GM23338 (cell line): ENCODE results near the gene RNF6. TPM values are rescaled to one million over a fixed set of nuclear protein-coding genes. Genes with fewer than 3 reads are reported as not detected.

Source experiments
- ATAC-seq: fragments of 200-7000 bp; cut with Tn5 transposase; 3 replicates; pipeline ENCODE4 v1.9.1; 2020
- DNase-seq: peaks from one replicate; pipeline ENCODE4 v3.0.0-alpha.2; 2015; ENCODE audit warnings: low spot score
- H2AFZ ChIP-seq: fragments of 200-600 bp; sonication (generic); 2 replicates; pipeline ENCODE4 v1.8.0; 2016; ENCODE audit warnings: antibody characterized with exemption, mild to moderate bottlenecking, moderate library complexity
- H3F3A ChIP-seq: fragments of 200-600 bp; sonication (generic); replicated peaks from 2 replicates; pipeline ENCODE4 v1.8.0; 2017; ENCODE audit warnings: antibody characterized with exemption, mixed run types, low read depth
- H3K27ac ChIP-seq: fragments of 200-600 bp; sonication (generic); 2 replicates; pipeline ENCODE4 v1.6.1; 2016; ENCODE audit warnings: low read depth
- H3K27me3 ChIP-seq: fragments of 200-600 bp; sonication (generic); 2 replicates; pipeline ENCODE4 v1.8.0; 2016; ENCODE audit warnings: mild to moderate bottlenecking, mixed run types, moderate library complexity; ENCODE audit not compliant: insufficient read depth
- H3K36me3 ChIP-seq: fragments of 200-600 bp; sonication (generic); 2 replicates; pipeline ENCODE4 v1.8.0; 2016; ENCODE audit warnings: mild to moderate bottlenecking; ENCODE audit not compliant: insufficient read depth
- H3K4me1 ChIP-seq: fragments of 200-600 bp; sonication (generic); 2 replicates; pipeline ENCODE4 v1.8.0; 2016; ENCODE audit warnings: mild to moderate bottlenecking, moderate library complexity; ENCODE audit not compliant: insufficient read depth
- H3K4me2 ChIP-seq: fragments of 200-600 bp; sonication (generic); 2 replicates; pipeline ENCODE4 v1.7.1; 2017; ENCODE audit warnings: mixed run types
- H3K4me3 ChIP-seq: fragments of 200-600 bp; sonication (generic); 2 replicates; pipeline ENCODE4 v1.6.1; 2016; ENCODE audit warnings: mixed run types
- H3K79me2 ChIP-seq: fragments of 200-600 bp; sonication (generic); replicated peaks from 2 replicates; pipeline ENCODE4 v1.8.0; 2017; ENCODE audit warnings: mild to moderate bottlenecking; ENCODE audit not compliant: insufficient read depth
- H3K9me2 ChIP-seq: fragments of 200-600 bp; sonication (generic); 2 replicates; pipeline ENCODE4 v1.8.0; 2017; ENCODE audit not compliant: insufficient read depth
- H4K20me1 ChIP-seq: fragments of 200-600 bp; sonication (generic); replicated peaks from 2 replicates; pipeline ENCODE4 v1.8.0; 2017; ENCODE audit warnings: mild to moderate bottlenecking; ENCODE audit not compliant: insufficient read depth
- H3K27ac Mint-ChIP-seq: 2 replicates; pipeline ENCODE4 v1.8.0; 2020; ENCODE audit warnings: inconsistent platforms, mild to moderate bottlenecking, moderate library complexity, mixed read lengths
- H3K27me3 Mint-ChIP-seq: 3 replicates; pipeline ENCODE4 v1.8.0; 2022; ENCODE audit warnings: low read depth, mild to moderate bottlenecking, moderate library complexity, mixed read lengths, inconsistent platforms; ENCODE audit not compliant: insufficient read depth, poor library complexity
- H3K36me3 Mint-ChIP-seq: 3 replicates; pipeline ENCODE4 v1.8.0; 2021; ENCODE audit warnings: low read depth, mild to moderate bottlenecking, inconsistent platforms, moderate library complexity, mixed read lengths
- H3K4me1 Mint-ChIP-seq: 3 replicates; pipeline ENCODE4 v1.8.0; 2020; ENCODE audit warnings: mild to moderate bottlenecking, inconsistent platforms, mixed read lengths
- H3K4me3 Mint-ChIP-seq: 3 replicates; pipeline ENCODE4 v1.8.0; 2021; ENCODE audit warnings: moderate library complexity, mild to moderate bottlenecking, inconsistent platforms, mixed read lengths
- H3K9me3 Mint-ChIP-seq: 3 replicates; pipeline ENCODE4 v1.8.0; 2020; ENCODE audit warnings: moderate library complexity, mild to moderate bottlenecking, inconsistent platforms, mixed read lengths
- CREB1 ChIP-seq: fragments of 250-450 bp; sonication (Bioruptor Pico); IDR thresholded peaks from 2 replicates; pipeline ENCODE4 v1.5.0; 2020; ENCODE audit warnings: low read depth, mild to moderate bottlenecking, moderate library complexity
- CTCF ChIP-seq, 2 experiments: fragments of 200-600 bp in 1 of 2; sonication (generic) in 1 of 2; conservative IDR thresholded peaks; 2 replicates each; pipeline versions ENCODE4 v1.5.1 to v1.6.1; 2016 to 2017; ENCODE audit warnings: antibody characterized with exemption in 2 of 2, low read depth in 2 of 2, mild to moderate bottlenecking in 2 of 2, moderate library complexity in 1 of 2
- EZH2 ChIP-seq: fragments of 200-600 bp; sonication (generic); IDR thresholded peaks from one replicate; pipeline ENCODE4 v1.8.0; 2017; ENCODE audit warnings: antibody characterized with exemption, mild to moderate bottlenecking, low read depth; ENCODE audit not compliant: unreplicated experiment
- EZH2phosphoT487 ChIP-seq: fragments of 200-600 bp; sonication (generic); IDR thresholded peaks from one replicate; pipeline ENCODE4 v1.8.1; 2018; ENCODE audit warnings: antibody characterized with exemption; ENCODE audit not compliant: unreplicated experiment
- REST ChIP-seq: IDR thresholded peaks from one replicate; pipeline ENCODE4 v1.6.1; 2018; ENCODE audit warnings: antibody characterized with exemption; ENCODE audit not compliant: unreplicated experiment
- STAT1 ChIP-seq: IDR thresholded peaks from one replicate; pipeline ENCODE4 v1.6.1; 2016; ENCODE audit warnings: antibody characterized with exemption; ENCODE audit not compliant: unreplicated experiment
- polyA plus RNA-seq: library from polyadenylated mRNA; unstranded; fragments of >200 nt; fragmentation: Nextera tagmentation; extraction: Ambion mirVana; gene quantifications from 2 replicates; pipeline ENCODE4 v1.2.1, GENCODE V29; 2016
- total RNA-seq: library from RNA; depleted of rRNA; stranded (reverse); fragments of >200 nt; shearing (Covaris generic); gene quantifications from 2 replicates; pipeline ENCODE4 v1.2.3, GENCODE V29; 2014

The RNF6 gene
- total and polyA plus RNA-seq, 2 experiments from 2014 or later, result 11.8 to 18.8 TPM

- no peaks in the 10 kb centered on the region; the same call in 2 of the 3 replicates for H3K9me3 Mint-ChIP-seq
- Histone ChIP-seq H3K4me3 (peak overlapping the region; percentile 54), H3K27me3 (peaks cover 11% of the 10 kb centered on the region; the same call in 1 of the 2 replicates), H3K4me2 (peak overlapping the region; percentile 72), H3K79me2 (no peaks in the 10 kb centered on the region), H3K27ac (no peak overlapping the region), H3K4me1 (peaks cover 4% of the 10 kb centered on the region; the same call in 1 of the 2 replicates), H3F3A (0 out of 2 replicates have a peak, but pooled peaks cover 5% of the 10 kb centered on the region), H4K20me1 (no peaks in the 10 kb centered on the region), H2AFZ (peak overlapping the region; percentile 95), H3K9me2 (no peaks in the 10 kb centered on the region), H3K36me3 (no peaks in the 10 kb centered on the region)
- no peak for ATAC-seq
- H3K27ac Mint-ChIP-seq, result no peak overlapping the region
- peak overlapping the region; percentile 78 for H3K4me3 Mint-ChIP-seq
- TF ChIP-seq EZH2phosphoT487, result no peak
- no peak for TF ChIP-seq CREB1 (CRISPR knock-in tag)
- H3K36me3 Mint-ChIP-seq, result no peaks in the 10 kb centered on the region
- no peak for DNase-seq
- H3K4me1 Mint-ChIP-seq, result no peaks in the 10 kb centered on the region; the same call in 2 of the 3 replicates
- peaks cover 10% of the 10 kb centered on the region for H3K27me3 Mint-ChIP-seq
These were observed 36.4 kb downstream of the RNF6 start for GRCh38 chr13:26185720-26186117.

GRCh38 chr13:26184791-26185250, 37.3 kb downstream of the RNF6 start:
- Histone ChIP-seq H3K4me3 (no peak overlapping the region), H3F3A (0 out of 2 replicates have a peak, but pooled peaks cover 5% of the 10 kb centered on the region), H3K4me1 (peaks cover 4% of the 10 kb centered on the region; the same call in 1 of the 2 replicates), H3K4me2 (no peak overlapping the region), H3K79me2 (no peaks in the 10 kb centered on the region), H3K9me2 (no peaks in the 10 kb centered on the region), H3K36me3 (no peaks in the 10 kb centered on the region), H4K20me1 (no peaks in the 10 kb centered on the region), H2AFZ (no peak overlapping the region), H3K27ac (no peak overlapping the region), H3K27me3 (peaks cover 11% of the 10 kb centered on the region; the same call in 1 of the 2 replicates)
- H3K27me3 Mint-ChIP-seq, result peaks cover 10% of the 10 kb centered on the region
- H3K27ac Mint-ChIP-seq, result no peak overlapping the region
- no peaks in the 10 kb centered on the region; the same call in 2 of the 3 replicates for H3K4me1 Mint-ChIP-seq
- no peaks in the 10 kb centered on the region; the same call in 2 of the 3 replicates for H3K9me3 Mint-ChIP-seq
- DNase-seq (peak; percentile 65), ATAC-seq (peak; percentile 29)
- no peak for TF ChIP-seq EZH2phosphoT487
- peak; percentile 88 to 96 for TF ChIP-seq CTCF (conservative IDR thresholded peaks at IDR 0.05; ENCODE audit: low read depth in 2 of 2)
- H3K36me3 Mint-ChIP-seq, result no peaks in the 10 kb centered on the region
- H3K4me3 Mint-ChIP-seq, result no peak overlapping the region

- peaks cover 3% of the 10 kb centered on the region; the same call in 1 of the 3 replicates for H3K4me1 Mint-ChIP-seq
- Histone ChIP-seq H3K4me1 (peaks cover 4% of the 10 kb centered on the region; the same call in 1 of the 2 replicates), H3K9me2 (no peaks in the 10 kb centered on the region), H2AFZ (no peak overlapping the region), H3K36me3 (no peaks in the 10 kb centered on the region), H3K79me2 (no peaks in the 10 kb centered on the region), H3K27me3 (peaks cover 11% of the 10 kb centered on the region; the same call in 1 of the 2 replicates), H3F3A (0 out of 2 replicates have a peak, but pooled peaks cover 5% of the 10 kb centered on the region), H3K27ac (no peak overlapping the region), H3K4me2 (no peak overlapping the region), H3K4me3 (no peak overlapping the region), H4K20me1 (no peaks in the 10 kb centered on the region)
- TF ChIP-seq EZH2phosphoT487, result no peak
- no peak for TF ChIP-seq CTCF (conservative IDR thresholded peaks at IDR 0.05; ENCODE audit: low read depth in 2 of 2)
- TF ChIP-seq REST, result no peak
- no peak for TF ChIP-seq EZH2
- TF ChIP-seq STAT1, result no peak
- ATAC-seq (no peak), DNase-seq (no peak)
- H3K27me3 Mint-ChIP-seq, result peaks cover 11% of the 10 kb centered on the region
- H3K27ac Mint-ChIP-seq, result no peak overlapping the region
- no peaks in the 10 kb centered on the region; the same call in 2 of the 3 replicates for H3K9me3 Mint-ChIP-seq
- H3K36me3 Mint-ChIP-seq, result no peaks in the 10 kb centered on the region
- H3K4me3 Mint-ChIP-seq, result no peak overlapping the region
These were observed 38.7 kb downstream of the RNF6 start for GRCh38 chr13:26183416-26183815.
